ENCODE data around the gene CDK12. TPM values are rescaled to one million over a fixed set of nuclear protein-coding genes. Genes with fewer than 3 reads are reported as not detected.
"Not testable (repeated sequence)": the region's sequence is repeated elsewhere in the genome, so short reads cannot be mapped to it uniquely, and the experiment has no call there.

Gene CDK12
- total RNA-seq, 4 donors from 2014 or later, result 28.2 to 35.2 (median 30.4) TPM

DNA sequence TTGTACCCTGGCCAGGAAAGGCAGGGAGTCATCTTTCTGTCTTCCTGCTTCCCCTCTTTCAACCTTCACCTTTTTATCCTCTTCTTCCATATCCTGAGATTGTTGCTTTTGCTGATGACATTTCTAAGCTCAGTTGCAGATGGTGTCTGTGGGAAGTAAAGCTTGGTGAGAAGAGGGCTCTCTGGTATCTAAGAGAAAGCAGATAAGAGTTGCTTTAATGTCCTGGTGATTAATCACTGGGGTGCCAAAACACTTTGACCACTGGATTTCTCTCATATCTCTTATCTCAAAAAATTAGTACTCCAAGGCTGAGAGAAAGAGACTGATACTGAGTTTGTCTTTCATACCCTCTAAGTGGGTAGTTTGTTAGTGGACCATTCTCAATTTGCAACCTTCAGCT is 75.2 kb downstream of the CDK12 start:
- no peak overlapping the region for H3K27ac ChIP-seq (replicated peaks in 1 of 4)
- intact Hi-C loops (cut with DNase I), result no loop called here
- no peaks in the 10 kb centered on the region for H3K27me3 ChIP-seq
- H3K4me1 ChIP-seq, result peaks cover 0 to 7% (median 3%) of the 10 kb centered on the region in 4 donors
- no peak overlapping the region for H3K4me3 ChIP-seq
- H3K36me3 ChIP-seq, result peaks cover 0 to 11% (median 7%) of the 10 kb centered on the region in 4 donors
- TF ChIP-seq POLR2AphosphoS5 (IDR thresholded peaks at IDR 0.05) (no peak), EP300 (IDR thresholded peaks at IDR 0.05) (no peak), POLR2A (IDR thresholded peaks at IDR 0.05; ENCODE audit: low read depth) (no peak)
- TF ChIP-seq, protein P1, sequence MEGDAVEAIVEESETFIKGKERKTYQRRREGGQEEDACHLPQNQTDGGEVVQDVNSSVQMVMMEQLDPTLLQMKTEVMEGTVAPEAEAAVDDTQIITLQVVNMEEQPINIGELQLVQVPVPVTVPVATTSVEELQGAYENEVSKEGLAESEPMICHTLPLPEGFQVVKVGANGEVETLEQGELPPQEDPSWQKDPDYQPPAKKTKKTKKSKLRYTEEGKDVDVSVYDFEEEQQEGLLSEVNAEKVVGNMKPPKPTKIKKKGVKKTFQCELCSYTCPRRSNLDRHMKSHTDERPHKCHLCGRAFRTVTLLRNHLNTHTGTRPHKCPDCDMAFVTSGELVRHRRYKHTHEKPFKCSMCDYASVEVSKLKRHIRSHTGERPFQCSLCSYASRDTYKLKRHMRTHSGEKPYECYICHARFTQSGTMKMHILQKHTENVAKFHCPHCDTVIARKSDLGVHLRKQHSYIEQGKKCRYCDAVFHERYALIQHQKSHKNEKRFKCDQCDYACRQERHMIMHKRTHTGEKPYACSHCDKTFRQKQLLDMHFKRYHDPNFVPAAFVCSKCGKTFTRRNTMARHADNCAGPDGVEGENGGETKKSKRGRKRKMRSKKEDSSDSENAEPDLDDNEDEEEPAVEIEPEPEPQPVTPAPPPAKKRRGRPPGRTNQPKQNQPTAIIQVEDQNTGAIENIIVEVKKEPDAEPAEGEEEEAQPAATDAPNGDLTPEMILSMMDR (IDR thresholded peaks at IDR 0.05), result no peak
- H3K9me3 ChIP-seq, result no peaks in the 10 kb centered on the region
- DNase-seq (ENCODE audit: extremely low spot score), result no peak

DNA sequence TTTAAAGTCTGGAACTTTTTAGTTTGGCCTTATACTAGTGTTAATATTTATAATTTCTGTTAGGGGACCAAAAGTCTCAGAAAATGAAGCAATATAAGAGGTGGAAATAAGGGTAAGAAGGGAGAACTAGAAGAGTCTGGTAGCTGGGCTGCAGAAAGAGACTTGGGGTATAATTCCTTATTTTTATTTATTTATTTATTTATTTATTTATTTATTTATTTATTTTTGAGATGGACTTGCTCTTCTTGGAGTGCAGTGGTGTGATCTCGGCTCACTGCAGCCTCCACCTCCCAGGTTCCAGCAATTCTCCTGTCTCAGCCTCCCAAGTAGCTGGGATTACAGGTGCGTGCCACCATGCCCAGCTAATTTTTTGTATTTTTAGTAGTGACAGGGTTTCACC is 76.1 kb downstream of the CDK12 start:
- H3K4me1 ChIP-seq; H3K4me3 ChIP-seq; H3K36me3 ChIP-seq; H3K9me3 ChIP-seq; DNase-seq (ENCODE audit: extremely low spot score); intact Hi-C loops (cut with DNase I); H3K27ac ChIP-seq (replicated peaks in 1 of 4); H3K27me3 ChIP-seq: not testable (repeated sequence)
- WGBS, result 95% methylated on average over 2 of the region's 2 CpGs

DNA sequence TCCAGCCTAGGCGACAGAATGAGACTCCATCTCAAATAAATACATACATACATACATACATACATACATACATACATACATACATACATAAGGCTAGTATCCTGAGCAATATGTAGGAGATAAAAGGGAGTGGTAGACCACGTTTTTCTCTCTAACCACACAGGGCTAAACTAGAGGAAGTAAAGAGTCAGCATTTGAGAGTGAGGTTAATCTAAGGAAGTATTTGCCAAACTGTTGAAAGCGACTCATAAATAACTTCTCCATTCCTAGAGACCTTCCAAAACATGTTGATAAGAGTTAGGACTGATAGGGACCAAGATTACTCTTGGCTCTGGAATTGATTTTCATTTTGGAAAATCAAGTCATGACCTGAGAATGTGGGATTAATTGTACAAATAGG is 77.6 kb downstream of the CDK12 start:
- no peak for DNase-seq (ENCODE audit: extremely low spot score)
- Histone ChIP-seq H3K36me3 (no peaks in the 10 kb centered on the region), H3K27me3 (no peaks in the 10 kb centered on the region), H3K9me3 (no peaks in the 10 kb centered on the region), H3K4me1 (no peaks in the 10 kb centered on the region), H3K27ac (replicated peaks in 1 of 4) (no peak overlapping the region), H3K4me3 (no peak overlapping the region)
- TF ChIP-seq POLR2A (IDR thresholded peaks at IDR 0.05; ENCODE audit: low read depth) (no peak), EP300 (IDR thresholded peaks at IDR 0.05) (no peak), POLR2AphosphoS5 (IDR thresholded peaks at IDR 0.05) (no peak)
- TF ChIP-seq, protein P1 (IDR thresholded peaks at IDR 0.05), result no peak
- intact Hi-C loops (cut with DNase I), result no loop called here
- 66% methylated on average over 3 of the region's 3 CpGs for WGBS

DNA sequence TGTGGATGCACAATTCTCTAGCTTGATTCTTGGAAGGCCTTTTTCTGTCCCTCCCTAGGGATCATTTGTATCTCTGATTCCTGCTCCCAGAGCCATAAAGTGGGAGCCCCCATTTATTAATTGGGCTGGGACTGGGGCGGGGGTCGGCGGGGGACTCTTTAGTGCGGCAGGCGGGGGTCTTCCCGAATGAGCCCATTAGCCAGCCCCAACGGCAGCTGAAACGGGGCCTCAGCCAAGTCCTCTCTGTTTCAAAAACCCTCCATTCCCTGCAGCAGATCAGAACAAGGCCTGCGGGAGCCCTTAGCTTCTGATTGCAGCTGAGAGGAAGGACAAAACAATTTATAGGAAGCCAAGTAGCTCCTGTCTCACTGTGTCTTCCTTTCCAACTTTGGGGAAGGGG is 79.3 kb downstream of the CDK12 start:
- H3K36me3 ChIP-seq, result peaks cover 0 to 14% (median 11%) of the 10 kb centered on the region in 4 donors
- no peaks in the 10 kb centered on the region for H3K27me3 ChIP-seq
- TF ChIP-seq POLR2A (IDR thresholded peaks at IDR 0.05; ENCODE audit: low read depth), result no peak
- intact Hi-C loops (cut with DNase I), result no loop called here
- no peaks in the 10 kb centered on the region for H3K4me1 ChIP-seq
- no peak overlapping the region for H3K27ac ChIP-seq (replicated peaks in 1 of 4)
- 83% methylated on average over 8 of the region's 9 CpGs for WGBS
- H3K9me3 ChIP-seq, result no peaks in the 10 kb centered on the region
- DNase-seq (ENCODE audit: extremely low spot score), result no peak
- H3K4me3 ChIP-seq, result no peak overlapping the region

DNA sequence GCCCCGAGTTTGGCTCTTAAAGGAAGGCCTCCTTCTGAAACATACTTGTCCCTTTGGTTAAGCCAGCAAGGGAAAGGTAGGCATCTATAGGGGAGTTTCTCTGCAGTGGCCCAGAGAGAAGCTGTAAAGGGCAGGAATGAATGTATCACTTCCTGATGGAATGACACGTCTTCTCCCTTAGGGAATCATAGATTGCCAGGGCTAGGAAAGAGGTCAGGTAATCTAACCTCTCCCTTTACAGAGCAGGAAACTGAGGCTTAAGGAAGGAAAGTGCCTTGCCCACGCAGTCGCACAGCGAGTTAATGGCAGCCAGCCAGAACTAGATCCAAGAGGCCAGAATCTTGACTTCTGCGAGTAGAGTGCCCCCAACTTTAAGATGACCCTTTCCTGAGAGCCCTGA is 80.4 kb downstream of the CDK12 start:
- Histone ChIP-seq H3K4me3 (no peak overlapping the region), H3K9me3 (no peaks in the 10 kb centered on the region), H3K4me1 (no peaks in the 10 kb centered on the region), H3K27me3 (no peaks in the 10 kb centered on the region), H3K36me3 (peaks cover 0 to 22% (median 21%) of the 10 kb centered on the region in 4 donors), H3K27ac (replicated peaks in 1 of 4) (no peak overlapping the region)
- DNase-seq (ENCODE audit: extremely low spot score), result no peak
- TF ChIP-seq, protein P1 (IDR thresholded peaks at IDR 0.05), result no peak
- TF ChIP-seq POLR2A (IDR thresholded peaks at IDR 0.05; ENCODE audit: low read depth) (no peak), POLR2AphosphoS5 (IDR thresholded peaks at IDR 0.05) (no peak), EP300 (IDR thresholded peaks at IDR 0.05) (no peak)
- intact Hi-C loops (cut with DNase I), result no loop called here
- WGBS, result 76% methylated on average over 6 of the region's 6 CpGs

DNA sequence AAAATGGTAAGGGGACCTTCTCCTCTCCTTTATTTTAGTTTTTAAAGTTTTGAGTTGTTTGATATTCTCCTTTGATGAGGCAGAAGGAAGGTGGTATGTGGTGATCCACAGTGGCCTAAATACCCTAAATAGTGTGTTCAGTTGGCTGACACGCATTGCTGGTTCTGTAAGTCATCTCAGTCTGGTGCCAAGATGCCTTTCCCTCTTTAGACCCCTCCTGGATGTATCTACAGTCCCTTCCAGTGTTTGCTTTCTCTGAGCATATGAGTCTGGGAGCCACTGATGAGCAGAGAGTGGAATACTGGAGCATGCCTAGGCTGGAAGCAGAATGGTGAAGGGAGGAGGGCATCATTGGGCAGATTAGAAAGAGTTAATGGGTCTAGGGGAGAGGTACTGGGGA is 81.9 kb downstream of the CDK12 start:
- Histone ChIP-seq H3K27ac (replicated peaks in 1 of 4) (no peak overlapping the region), H3K36me3 (peaks cover 0 to 33% (median 29%) of the 10 kb centered on the region in 4 donors), H3K4me1 (peaks cover 3 to 5% (median 4%) of the 10 kb centered on the region in 4 donors), H3K9me3 (no peaks in the 10 kb centered on the region), H3K4me3 (no peak overlapping the region), H3K27me3 (no peaks in the 10 kb centered on the region)
- TF ChIP-seq EP300 (IDR thresholded peaks at IDR 0.05), result no peak
- TF ChIP-seq POLR2A (IDR thresholded peaks at IDR 0.05; ENCODE audit: low read depth), result no peak
- intact Hi-C loops (cut with DNase I), result no loop called here
- 90% methylated on average over 1 of the region's 1 CpG for WGBS
- DNase-seq (ENCODE audit: extremely low spot score), result no peak
